Esophagus squamous epithelium (tissue), 4 donors: Measurements from ENCODE around the gene LRRC25.

Experiments used
- POLR2A ChIP-seq, 4 donors: fragments of 450-650 bp; IDR thresholded peaks; one replicate each; pipeline ENCODE4 v1.6.1; 2017; ENCODE audit warnings: antibody characterized with exemption in 4 of 4, mild to moderate bottlenecking in 4 of 4, moderate library complexity in 3 of 4
- TF ChIP-seq, protein P1 (sequence below), 6 experiments: fragments of 450-650 bp in 4 of 6; fragments of 200-600 bp in 2 of 6; sonication (generic) in 2 of 6; IDR thresholded peaks; one replicate each; pipeline ENCODE4 v1.5.1; 2016 to 2019; ENCODE audit warnings: antibody characterized with exemption in 6 of 6, mild to moderate bottlenecking in 4 of 6, moderate library complexity in 4 of 6

DNA sequence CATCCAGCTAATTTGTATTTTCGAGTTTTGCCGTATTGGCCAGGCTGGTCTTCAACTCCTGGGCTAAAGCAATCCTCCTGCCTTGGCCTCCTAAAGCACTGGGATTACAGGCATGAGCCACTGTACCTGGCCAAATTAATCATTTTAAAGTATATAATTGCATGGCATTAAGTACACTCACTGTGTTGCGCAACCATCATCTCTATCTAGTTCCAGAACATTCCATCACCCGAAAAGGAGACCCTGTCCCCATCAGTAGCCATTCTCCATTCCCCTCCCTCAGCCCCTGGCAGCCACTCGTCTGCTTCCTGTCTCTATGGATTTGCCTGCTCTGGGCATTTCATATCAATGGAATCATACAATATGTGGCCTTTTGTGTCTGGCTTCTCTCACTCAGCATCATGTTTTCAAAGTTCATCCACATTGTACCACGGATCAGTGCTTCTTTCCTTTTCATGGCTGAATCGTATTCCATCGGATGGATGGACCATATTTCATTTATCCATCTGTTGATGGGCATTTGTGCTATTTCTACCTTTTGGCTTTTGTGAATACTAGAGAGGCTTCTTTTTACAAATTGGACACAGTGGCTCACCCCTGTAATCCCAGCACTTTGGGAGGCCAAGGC is 43.9 kb downstream of the LRRC25 start:
- no peak for TF ChIP-seq POLR2A (IDR thresholded peaks at IDR 0.05)
- TF ChIP-seq, protein P1, sequence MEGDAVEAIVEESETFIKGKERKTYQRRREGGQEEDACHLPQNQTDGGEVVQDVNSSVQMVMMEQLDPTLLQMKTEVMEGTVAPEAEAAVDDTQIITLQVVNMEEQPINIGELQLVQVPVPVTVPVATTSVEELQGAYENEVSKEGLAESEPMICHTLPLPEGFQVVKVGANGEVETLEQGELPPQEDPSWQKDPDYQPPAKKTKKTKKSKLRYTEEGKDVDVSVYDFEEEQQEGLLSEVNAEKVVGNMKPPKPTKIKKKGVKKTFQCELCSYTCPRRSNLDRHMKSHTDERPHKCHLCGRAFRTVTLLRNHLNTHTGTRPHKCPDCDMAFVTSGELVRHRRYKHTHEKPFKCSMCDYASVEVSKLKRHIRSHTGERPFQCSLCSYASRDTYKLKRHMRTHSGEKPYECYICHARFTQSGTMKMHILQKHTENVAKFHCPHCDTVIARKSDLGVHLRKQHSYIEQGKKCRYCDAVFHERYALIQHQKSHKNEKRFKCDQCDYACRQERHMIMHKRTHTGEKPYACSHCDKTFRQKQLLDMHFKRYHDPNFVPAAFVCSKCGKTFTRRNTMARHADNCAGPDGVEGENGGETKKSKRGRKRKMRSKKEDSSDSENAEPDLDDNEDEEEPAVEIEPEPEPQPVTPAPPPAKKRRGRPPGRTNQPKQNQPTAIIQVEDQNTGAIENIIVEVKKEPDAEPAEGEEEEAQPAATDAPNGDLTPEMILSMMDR (IDR thresholded peaks at IDR 0.05) = no peak
